ENCODE data around the gene TREML1. TPM values are rescaled to one million over a fixed set of nuclear protein-coding genes. Genes with fewer than 3 reads are reported as not detected.
A peak's percentile ranks its signal among the peaks of the same experiment; 100 is the strongest.

The TREML1 gene
- total and polyA plus RNA-seq, 9 of the 15 experiments (the other 6 are each of a cell fraction or from before 2014, with no cell fraction given): not detected

DNA sequence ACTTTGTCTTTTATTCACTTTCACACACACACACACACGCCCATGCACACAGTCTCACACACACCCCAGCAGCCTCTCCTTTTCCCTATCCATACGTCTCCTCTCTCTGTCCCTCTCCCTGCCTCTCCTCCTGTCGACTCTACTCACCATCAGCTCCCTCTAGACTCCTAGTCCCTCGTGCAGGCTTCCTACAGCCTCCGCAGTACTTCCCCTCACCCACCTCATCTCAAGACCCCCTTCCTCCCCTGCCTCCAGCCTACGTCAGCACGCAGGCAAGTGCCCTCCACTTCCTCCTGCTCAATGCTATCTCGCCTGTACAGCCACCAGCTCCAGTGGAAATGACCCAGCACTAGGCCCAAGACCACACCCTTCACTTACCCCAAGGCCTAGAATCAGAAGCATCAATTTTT, 47.6 kb upstream of the TREML1 start (continued):
- TF ChIP-seq, protein P1, sequence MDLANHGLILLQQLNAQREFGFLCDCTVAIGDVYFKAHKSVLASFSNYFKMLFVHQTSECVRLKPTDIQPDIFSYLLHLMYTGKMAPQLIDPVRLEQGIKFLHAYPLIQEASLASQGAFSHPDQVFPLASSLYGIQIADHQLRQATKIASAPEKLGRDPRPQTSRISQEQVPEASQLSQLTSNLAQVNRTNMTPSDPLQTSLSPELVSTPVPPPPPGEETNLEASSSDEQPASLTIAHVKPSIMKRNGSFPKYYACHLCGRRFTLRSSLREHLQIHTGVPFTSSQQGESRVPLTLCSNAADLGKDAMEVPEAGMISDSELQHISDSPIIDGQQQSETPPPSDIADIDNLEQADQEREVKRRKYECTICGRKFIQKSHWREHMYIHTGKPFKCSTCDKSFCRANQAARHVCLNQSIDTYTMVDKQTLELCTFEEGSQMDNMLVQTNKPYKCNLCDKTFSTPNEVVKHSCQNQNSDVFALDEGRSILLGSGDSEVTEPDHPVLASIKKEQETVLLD (IDR thresholded peaks at IDR 0.05): peak; percentile 65
- TF ChIP-seq KDM1A (IDR thresholded peaks at IDR 0.05) (peak in 1 of 2 experiments; percentile 26; a peak in 1 of 4 replicates), FOXM1 (IDR thresholded peaks at IDR 0.05; ENCODE audit: low read depth) (no peak), FOXM1 (CRISPR knock-in tag; IDR thresholded peaks at IDR 0.05; ENCODE audit: low read depth) (no peak), ZNF212 (CRISPR knock-in tag; IDR thresholded peaks at IDR 0.05) (no peak), ZNF586 (CRISPR knock-in tag; conservative IDR thresholded peaks at IDR 0.05) (no peak), KLF13 (tag; IDR thresholded peaks at IDR 0.05; ENCODE audit: borderline replicate concordance, low read depth) (no peak), PKNOX1 (IDR thresholded peaks at IDR 0.05) (no peak), LARP7 (IDR thresholded peaks at IDR 0.05) (0 out of 2 replicates have a peak, but pooled peaks have one; percentile 84), RREB1 (CRISPR knock-in tag; IDR thresholded peaks at IDR 0.05) (peak; percentile 57; the same call in 1 of the 2 replicates), TOE1 (IDR thresholded peaks at IDR 0.05; ENCODE audit: borderline replicate concordance) (peak; percentile 54; the same call in 1 of the 2 replicates), TOE1 (CRISPR knock-in tag; IDR thresholded peaks at IDR 0.05; ENCODE audit: borderline replicate concordance, low read depth) (no peak), SREBF1 (IDR thresholded peaks at IDR 0.05; ENCODE audit: borderline replicate concordance, low read depth, low read length) (no peak), HNRNPK (IDR thresholded peaks at IDR 0.05; ENCODE audit: low read depth, low read length, poor library complexity, severe bottlenecking) (no peak)
- TF ChIP-seq, protein P2, sequence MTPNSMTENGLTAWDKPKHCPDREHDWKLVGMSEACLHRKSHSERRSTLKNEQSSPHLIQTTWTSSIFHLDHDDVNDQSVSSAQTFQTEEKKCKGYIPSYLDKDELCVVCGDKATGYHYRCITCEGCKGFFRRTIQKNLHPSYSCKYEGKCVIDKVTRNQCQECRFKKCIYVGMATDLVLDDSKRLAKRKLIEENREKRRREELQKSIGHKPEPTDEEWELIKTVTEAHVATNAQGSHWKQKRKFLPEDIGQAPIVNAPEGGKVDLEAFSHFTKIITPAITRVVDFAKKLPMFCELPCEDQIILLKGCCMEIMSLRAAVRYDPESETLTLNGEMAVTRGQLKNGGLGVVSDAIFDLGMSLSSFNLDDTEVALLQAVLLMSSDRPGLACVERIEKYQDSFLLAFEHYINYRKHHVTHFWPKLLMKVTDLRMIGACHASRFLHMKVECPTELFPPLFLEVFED (CRISPR knock-in tag; conservative IDR thresholded peaks at IDR 0.05): peak; percentile 69; the same call in 1 of the 2 replicates
- TF ChIP-seq, protein P3, sequence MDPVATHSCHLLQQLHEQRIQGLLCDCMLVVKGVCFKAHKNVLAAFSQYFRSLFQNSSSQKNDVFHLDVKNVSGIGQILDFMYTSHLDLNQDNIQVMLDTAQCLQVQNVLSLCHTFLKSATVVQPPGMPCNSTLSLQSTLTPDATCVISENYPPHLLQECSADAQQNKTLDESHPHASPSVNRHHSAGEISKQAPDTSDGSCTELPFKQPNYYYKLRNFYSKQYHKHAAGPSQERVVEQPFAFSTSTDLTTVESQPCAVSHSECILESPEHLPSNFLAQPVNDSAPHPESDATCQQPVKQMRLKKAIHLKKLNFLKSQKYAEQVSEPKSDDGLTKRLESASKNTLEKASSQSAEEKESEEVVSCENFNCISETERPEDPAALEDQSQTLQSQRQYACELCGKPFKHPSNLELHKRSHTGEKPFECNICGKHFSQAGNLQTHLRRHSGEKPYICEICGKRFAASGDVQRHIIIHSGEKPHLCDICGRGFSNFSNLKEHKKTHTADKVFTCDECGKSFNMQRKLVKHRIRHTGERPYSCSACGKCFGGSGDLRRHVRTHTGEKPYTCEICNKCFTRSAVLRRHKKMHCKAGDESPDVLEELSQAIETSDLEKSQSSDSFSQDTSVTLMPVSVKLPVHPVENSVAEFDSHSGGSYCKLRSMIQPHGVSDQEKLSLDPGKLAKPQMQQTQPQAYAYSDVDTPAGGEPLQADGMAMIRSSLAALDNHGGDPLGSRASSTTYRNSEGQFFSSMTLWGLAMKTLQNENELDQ (CRISPR knock-in tag; IDR thresholded peaks at IDR 0.05; ENCODE audit: borderline replicate concordance): no peak

All from K562 (cell line).